Measurements from ENCODE around the gene COX7C.

DNA sequence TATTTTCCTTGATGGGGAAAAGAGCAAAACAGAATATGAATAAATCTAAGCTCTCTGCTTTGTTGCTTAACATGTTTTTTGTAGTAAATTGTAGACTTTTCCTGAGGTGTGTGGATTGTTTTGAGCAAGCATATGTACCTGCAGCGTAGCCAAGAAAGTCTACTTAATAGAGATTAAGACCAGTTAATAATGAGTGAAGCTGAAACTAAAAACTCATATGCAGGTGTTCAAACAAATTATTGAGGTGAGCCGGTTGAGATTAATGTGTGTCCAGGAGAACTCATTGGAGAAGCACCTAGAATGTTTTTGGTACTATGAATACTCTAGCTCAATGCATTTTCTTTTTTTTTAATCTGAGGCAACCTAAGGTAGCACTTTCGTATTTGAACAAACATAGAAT, 49.2 kb downstream of the COX7C start:
- TF ChIP-seq POLR2AphosphoS5 (IDR thresholded peaks at IDR 0.05; ENCODE audit: low read depth), result no peak
- TF ChIP-seq, protein P1, sequence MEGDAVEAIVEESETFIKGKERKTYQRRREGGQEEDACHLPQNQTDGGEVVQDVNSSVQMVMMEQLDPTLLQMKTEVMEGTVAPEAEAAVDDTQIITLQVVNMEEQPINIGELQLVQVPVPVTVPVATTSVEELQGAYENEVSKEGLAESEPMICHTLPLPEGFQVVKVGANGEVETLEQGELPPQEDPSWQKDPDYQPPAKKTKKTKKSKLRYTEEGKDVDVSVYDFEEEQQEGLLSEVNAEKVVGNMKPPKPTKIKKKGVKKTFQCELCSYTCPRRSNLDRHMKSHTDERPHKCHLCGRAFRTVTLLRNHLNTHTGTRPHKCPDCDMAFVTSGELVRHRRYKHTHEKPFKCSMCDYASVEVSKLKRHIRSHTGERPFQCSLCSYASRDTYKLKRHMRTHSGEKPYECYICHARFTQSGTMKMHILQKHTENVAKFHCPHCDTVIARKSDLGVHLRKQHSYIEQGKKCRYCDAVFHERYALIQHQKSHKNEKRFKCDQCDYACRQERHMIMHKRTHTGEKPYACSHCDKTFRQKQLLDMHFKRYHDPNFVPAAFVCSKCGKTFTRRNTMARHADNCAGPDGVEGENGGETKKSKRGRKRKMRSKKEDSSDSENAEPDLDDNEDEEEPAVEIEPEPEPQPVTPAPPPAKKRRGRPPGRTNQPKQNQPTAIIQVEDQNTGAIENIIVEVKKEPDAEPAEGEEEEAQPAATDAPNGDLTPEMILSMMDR (conservative IDR thresholded peaks at IDR 0.05; ENCODE audit: low read depth in 2 of 2), result no peak
- TF ChIP-seq, protein P2, sequence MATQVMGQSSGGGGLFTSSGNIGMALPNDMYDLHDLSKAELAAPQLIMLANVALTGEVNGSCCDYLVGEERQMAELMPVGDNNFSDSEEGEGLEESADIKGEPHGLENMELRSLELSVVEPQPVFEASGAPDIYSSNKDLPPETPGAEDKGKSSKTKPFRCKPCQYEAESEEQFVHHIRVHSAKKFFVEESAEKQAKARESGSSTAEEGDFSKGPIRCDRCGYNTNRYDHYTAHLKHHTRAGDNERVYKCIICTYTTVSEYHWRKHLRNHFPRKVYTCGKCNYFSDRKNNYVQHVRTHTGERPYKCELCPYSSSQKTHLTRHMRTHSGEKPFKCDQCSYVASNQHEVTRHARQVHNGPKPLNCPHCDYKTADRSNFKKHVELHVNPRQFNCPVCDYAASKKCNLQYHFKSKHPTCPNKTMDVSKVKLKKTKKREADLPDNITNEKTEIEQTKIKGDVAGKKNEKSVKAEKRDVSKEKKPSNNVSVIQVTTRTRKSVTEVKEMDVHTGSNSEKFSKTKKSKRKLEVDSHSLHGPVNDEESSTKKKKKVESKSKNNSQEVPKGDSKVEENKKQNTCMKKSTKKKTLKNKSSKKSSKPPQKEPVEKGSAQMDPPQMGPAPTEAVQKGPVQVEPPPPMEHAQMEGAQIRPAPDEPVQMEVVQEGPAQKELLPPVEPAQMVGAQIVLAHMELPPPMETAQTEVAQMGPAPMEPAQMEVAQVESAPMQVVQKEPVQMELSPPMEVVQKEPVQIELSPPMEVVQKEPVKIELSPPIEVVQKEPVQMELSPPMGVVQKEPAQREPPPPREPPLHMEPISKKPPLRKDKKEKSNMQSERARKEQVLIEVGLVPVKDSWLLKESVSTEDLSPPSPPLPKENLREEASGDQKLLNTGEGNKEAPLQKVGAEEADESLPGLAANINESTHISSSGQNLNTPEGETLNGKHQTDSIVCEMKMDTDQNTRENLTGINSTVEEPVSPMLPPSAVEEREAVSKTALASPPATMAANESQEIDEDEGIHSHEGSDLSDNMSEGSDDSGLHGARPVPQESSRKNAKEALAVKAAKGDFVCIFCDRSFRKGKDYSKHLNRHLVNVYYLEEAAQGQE (IDR thresholded peaks at IDR 0.05; ENCODE audit: unreplicated experiment), result no peak
- TF ChIP-seq NANOG (IDR thresholded peaks at IDR 0.05; ENCODE audit: borderline replicate concordance), result no peak
- no peak for TF ChIP-seq EZH2 (IDR thresholded peaks at IDR 0.05; ENCODE audit: low read depth, unreplicated experiment)
- no peak for TF ChIP-seq CREB1 (CRISPR knock-in tag; IDR thresholded peaks at IDR 0.05; ENCODE audit: low read depth)
- TF ChIP-seq EZH2phosphoT487 (IDR thresholded peaks at IDR 0.05; ENCODE audit: unreplicated experiment), result no peak
- TF ChIP-seq, protein P3, sequence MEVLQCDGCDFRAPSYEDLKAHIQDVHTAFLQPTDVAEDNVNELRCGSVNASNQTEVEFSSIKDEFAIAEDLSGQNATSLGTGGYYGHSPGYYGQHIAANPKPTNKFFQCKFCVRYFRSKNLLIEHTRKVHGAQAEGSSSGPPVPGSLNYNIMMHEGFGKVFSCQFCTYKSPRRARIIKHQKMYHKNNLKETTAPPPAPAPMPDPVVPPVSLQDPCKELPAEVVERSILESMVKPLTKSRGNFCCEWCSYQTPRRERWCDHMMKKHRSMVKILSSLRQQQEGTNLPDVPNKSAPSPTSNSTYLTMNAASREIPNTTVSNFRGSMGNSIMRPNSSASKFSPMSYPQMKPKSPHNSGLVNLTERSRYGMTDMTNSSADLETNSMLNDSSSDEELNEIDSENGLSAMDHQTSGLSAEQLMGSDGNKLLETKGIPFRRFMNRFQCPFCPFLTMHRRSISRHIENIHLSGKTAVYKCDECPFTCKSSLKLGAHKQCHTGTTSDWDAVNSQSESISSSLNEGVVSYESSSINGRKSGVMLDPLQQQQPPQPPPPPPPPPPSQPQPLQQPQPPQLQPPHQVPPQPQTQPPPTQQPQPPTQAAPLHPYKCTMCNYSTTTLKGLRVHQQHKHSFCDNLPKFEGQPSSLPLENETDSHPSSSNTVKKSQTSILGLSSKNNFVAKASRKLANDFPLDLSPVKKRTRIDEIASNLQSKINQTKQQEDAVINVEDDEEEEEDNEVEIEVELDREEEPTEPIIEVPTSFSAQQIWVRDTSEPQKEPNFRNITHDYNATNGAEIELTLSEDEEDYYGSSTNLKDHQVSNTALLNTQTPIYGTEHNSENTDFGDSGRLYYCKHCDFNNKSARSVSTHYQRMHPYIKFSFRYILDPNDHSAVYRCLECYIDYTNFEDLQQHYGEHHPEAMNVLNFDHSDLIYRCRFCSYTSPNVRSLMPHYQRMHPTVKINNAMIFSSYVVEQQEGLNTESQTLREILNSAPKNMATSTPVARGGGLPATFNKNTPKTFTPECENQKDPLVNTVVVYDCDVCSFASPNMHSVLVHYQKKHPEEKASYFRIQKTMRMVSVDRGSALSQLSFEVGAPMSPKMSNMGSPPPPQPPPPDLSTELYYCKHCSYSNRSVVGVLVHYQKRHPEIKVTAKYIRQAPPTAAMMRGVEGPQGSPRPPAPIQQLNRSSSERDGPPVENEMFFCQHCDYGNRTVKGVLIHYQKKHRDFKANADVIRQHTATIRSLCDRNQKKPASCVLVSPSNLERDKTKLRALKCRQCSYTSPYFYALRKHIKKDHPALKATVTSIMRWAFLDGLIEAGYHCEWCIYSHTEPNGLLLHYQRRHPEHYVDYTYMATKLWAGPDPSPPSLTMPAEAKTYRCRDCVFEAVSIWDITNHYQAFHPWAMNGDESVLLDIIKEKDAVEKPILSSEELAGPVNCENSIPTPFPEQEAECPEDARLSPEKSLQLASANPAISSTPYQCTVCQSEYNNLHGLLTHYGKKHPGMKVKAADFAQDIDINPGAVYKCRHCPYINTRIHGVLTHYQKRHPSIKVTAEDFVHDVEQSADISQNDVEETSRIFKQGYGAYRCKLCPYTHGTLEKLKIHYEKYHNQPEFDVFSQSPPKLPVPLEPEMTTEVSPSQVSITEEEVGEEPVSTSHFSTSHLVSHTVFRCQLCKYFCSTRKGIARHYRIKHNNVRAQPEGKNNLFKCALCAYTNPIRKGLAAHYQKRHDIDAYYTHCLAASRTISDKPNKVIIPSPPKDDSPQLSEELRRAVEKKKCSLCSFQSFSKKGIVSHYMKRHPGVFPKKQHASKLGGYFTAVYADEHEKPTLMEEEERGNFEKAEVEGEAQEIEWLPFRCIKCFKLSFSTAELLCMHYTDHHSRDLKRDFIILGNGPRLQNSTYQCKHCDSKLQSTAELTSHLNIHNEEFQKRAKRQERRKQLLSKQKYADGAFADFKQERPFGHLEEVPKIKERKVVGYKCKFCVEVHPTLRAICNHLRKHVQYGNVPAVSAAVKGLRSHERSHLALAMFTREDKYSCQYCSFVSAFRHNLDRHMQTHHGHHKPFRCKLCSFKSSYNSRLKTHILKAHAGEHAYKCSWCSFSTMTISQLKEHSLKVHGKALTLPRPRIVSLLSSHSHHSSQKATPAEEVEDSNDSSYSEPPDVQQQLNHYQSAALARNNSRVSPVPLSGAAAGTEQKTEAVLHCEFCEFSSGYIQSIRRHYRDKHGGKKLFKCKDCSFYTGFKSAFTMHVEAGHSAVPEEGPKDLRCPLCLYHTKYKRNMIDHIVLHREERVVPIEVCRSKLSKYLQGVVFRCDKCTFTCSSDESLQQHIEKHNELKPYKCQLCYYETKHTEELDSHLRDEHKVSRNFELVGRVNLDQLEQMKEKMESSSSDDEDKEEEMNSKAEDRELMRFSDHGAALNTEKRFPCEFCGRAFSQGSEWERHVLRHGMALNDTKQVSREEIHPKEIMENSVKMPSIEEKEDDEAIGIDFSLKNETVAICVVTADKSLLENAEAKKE (CRISPR knock-in tag; IDR thresholded peaks at IDR 0.05), result no peak
- no peak for TF ChIP-seq JUNB (IDR thresholded peaks at IDR 0.05; ENCODE audit: unreplicated experiment)
- no peak for TF ChIP-seq ZNF114 (CRISPR knock-in tag; IDR thresholded peaks at IDR 0.05)
- TF ChIP-seq, protein P4, sequence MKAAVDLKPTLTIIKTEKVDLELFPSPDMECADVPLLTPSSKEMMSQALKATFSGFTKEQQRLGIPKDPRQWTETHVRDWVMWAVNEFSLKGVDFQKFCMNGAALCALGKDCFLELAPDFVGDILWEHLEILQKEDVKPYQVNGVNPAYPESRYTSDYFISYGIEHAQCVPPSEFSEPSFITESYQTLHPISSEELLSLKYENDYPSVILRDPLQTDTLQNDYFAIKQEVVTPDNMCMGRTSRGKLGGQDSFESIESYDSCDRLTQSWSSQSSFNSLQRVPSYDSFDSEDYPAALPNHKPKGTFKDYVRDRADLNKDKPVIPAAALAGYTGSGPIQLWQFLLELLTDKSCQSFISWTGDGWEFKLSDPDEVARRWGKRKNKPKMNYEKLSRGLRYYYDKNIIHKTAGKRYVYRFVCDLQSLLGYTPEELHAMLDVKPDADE (IDR thresholded peaks at IDR 0.05), result no peak
